Stimulated activated CD8-positive, alpha-beta memory T cell treated with anti-CD3 and anti-CD28 coated beads, Interleukin-4, amount 100 ng/mL, for 4 hours (primary cell): Measurements from ENCODE around the gene TMEM198.

Experiments
- DNase-seq, 2 donors: peaks; one replicate each; pipeline ENCODE4 v3.0.0-alpha.2; 2020; ENCODE audit warnings: low read depth in 2 of 2, low spot score in 1 of 2

Gene TMEM198

DNA sequence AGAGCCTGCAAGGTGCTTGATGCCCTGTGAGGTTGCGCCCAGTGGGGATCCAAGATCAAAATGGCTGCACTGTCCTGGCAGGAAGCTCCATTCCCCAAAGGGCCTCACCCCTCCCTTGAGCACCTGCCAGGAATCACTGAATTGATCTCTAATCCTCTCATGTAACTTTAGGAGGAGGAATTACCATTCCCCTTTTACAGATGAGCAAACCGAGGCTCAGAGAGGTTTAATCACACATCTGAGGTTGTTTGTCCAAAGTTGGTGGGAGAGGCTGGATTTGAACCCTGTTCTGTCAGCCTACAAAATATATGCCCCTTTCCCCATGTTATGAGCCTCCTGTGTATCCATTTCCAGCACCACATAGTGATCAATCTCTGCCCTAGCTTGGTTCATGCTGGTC, 19.0 kb upstream of the TMEM198 start:
- DNase-seq: no peak

GRCh38 chr2:219525533-219526232, 18.1 kb upstream of the TMEM198 start:
- no peak for DNase-seq

DNA sequence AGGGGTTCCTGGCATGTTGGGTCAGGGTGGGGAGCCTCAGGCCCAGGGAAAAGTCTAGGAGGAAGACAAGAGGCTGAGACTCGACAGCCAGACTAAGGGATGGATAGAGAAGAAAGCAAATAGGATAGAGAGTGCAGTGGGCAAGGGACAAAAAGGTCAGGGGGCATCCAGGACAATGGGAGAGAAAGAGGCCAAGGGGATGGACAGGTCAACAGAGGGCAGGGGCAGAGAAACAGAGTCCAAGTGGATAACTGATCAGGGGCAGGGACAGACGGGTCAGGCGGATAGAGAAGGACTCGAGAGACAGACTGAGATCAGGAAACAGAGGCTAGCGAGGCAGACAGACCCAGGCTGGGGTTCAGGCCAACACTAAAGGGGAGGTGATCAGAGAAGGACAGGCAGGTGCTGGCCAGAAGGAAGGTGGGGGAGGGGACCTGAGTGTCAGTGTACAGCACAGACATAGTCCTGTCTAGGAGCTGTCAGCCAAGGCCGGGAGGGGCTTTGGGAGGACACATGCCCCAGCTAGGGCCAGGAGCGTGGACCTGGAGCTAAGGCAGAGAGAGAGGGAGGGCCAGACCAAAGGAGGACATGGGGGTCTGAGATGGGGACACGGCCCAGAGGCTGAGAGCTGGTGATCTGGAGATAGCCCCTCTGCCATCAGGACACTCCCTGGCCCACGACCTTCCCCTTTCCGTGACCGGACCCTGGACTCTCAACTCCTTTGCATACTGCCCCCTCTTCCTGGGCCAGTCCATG, 17.3 kb upstream of the TMEM198 start:
- no peak for DNase-seq

DNA sequence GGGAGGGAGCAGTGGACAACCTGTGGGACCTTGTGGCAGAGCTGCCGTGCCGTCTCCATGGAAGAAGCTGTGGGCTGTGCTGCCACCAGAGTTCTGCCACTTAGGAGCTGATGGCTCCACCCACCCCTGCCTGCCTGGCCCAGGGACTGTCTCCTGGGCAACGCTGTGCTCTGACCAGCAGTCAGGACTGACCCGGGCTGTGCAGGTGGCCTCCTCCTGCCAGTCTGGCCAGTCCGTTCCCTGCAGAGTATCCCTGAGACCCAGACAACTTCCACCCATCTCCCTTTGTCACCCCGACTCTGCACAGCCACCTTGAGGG, 16.8 kb upstream of the TMEM198 start:
- no peak for DNase-seq

DNA sequence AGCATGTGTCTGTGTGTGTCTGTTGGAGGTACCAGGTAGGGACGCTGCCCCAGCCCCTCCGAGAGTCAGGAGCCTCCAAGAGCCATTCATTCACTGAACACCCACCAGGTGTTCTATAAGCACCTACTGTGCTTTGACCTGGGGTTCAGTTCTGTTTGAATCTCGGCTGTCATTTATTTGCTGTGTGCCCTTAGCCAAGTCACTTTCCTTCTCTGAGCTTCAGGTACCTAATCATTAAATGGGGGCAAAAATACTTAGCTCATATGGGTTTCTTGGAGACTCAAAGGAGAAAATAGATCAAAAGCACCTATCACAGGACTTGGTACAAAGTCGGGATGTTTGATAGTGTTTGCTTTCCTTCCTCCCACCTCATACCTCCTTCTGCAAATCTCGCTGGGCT, 16.4 kb upstream of the TMEM198 start:
- DNase-seq: no peak

- DNase-seq: peak; percentile 65 to 77
Measured at GRCh38 chr2:219530048-219530963, 13.5 kb upstream of the TMEM198 start.

- DNase-seq: no peak
Measured at GRCh38 chr2:219531639-219532377, 12.0 kb upstream of the TMEM198 start.

DNA sequence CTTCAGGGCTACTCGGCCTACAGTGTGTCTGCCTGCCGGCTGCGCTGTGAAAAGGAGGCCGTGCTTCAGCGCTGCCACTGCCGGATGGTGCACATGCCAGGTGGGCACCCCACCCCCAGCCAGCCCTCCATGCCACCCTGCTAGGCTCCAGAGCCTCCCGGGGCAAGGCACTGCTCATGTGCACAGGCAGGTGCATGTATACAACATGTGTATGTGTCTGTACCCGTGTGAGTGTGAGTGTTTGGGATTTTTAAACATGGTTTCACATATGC, 11.5 kb upstream of the TMEM198 start:
- no peak for DNase-seq

GRCh38 chr2:219533930-219534661, 9.7 kb upstream of the TMEM198 start:
- DNase-seq: no peak

GRCh38 chr2:219536425-219536824, 7.4 kb upstream of the TMEM198 start:
- DNase-seq: no peak

- no peak for DNase-seq
Measured at GRCh38 chr2:219536967-219537366, 6.9 kb upstream of the TMEM198 start.

DNA sequence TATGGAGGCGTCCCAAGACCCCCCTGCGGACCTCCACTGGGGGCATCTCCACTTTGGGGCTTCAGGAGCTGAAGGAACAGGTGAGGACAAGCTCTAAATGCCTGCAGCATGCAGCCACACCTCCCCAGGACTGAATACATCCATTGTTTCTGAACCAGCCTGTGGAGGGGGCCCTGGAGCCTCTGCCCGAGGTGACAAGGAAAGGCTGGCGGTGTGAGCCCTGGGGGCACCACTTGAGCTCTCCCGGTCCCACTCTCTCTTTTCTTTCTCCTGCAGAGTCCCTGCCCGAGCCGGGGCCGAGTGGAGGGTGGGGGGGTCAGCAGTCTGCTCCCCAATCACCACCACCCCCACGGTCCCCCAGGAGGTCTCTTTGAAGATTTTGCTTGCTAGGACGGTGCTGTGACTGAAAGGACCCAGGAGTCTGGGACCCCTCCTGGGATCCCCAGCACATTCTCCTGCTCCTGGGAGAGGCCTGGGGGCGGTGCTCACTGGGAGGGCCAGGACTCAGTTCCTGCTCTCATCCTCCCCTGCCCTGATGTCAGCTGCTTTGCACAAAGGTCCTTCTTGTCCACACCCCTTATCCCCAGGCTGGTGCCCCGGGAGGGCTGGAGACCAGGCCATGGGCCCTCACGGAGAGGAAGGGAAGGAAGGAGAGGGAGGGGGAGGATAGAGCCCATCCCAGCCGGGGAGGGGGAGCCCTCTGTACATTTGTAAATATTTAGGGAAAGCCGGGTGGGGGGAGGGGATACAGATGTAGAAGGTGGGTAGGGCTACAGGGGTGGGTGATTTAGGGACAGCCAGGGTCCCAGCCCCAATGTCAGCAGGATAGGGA, 6.0 kb upstream of the TMEM198 start:
- DNase-seq: no peak

DNA sequence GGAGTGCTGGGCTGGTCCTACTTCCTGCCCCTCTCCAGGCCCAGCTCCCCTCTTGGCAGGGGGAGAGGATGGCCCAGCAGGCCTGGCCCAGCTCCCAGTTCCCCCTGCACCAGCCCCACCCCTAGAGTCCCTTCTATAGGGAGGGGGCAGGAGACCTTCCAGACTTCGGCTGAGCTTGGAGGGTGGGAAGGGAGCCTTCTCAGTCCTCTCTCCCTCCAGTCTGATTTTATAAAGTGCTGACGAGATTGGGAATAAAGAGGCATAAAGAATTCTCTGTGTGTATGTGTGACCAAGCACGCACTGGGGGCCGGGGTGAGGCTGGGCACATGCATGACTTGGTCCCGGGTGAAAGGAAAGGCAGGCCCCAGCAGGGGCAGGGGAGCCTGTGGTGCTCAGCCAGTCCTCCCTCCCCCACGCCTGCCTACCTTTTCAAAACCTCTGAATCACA, 5.3 kb upstream of the TMEM198 start:
- no peak for DNase-seq

GRCh38 chr2:219538956-219539788, 4.7 kb upstream of the TMEM198 start:
- DNase-seq: no peak

DNA sequence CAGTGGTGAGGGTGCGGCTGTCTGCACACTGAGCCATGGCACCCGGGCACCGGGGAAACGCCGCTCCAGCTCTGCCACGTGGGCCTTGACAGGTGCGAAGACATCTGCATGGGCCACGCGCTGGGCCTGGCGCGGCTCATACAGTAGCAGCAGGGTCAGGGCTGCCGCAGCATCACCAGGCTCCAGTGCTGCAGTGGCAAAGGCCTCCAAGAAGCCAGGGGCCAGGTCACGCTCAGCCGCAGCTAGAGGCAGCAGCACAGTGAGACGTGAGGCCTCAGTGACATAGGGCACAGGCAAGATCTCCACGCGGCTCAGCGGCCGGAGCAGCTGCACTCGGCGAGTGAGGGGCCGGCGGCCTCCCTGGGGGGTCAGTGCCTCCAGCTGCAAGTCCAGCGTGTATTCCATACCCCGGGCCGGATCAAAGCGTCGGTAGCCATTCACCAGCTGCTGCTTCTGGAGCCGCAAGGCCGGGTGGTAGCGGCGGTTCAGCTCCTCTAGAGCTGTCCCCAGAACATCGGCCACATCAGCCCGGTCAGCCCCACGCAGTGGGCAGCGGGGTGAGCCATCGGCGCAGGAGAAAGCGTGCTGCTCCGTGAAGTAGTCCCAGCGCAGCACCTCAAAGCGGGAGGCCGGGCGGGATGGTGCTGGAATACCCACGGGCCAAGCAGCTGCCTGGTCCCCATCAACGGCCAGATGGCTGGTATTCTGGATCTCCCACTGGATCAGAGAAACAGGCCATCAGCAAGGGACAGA, 3.7 kb upstream of the TMEM198 start:
- DNase-seq: no peak

GRCh38 chr2:219540784-219541504, 2.9 kb upstream of the TMEM198 start:
- DNase-seq: no peak

DNA sequence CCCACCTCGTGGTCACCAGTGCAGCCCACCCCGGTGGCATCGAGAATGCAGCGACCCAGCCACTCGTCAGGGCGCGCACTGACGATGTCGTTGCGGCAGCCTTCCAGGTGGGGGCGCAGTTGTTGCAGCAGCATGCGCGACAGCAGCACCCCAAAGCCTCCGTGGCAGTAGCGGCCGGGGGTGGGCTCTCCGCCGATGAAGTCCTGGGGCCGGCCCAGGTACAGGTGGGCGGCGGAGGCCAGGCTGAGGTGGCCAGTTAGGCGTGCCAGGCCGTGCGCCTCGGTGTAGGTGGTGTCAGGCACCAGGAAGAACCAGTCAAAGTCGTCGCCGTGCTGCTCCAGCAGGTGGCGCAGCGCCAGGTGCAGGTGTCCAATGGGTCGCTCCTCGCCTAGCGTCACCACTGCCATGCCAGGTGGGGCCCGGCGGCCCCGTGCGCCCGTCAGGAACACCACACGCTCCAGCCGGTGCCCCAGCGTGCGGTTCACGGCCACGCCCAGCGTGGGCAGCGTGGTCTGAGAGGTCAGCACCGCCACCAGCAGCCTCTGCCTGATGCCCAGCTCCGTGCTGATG, 2.1 kb upstream of the TMEM198 start:
- peak; percentile 69 to 75 for DNase-seq
